GM12892 (cell line): ENCODE data around the gene PNLIPRP1.

Experiments used
- POLR2A ChIP-seq: IDR thresholded peaks from 2 replicates; pipeline ENCODE4 v1.6.1; 2011; ENCODE audit warnings: low read depth, low read length, control low read depth
- POLR2AphosphoS5 ChIP-seq: IDR thresholded peaks from 2 replicates; pipeline ENCODE4 v1.6.1; 2011; ENCODE audit warnings: low read depth, low read length, control low read depth
- TAF1 ChIP-seq: IDR thresholded peaks from 2 replicates; pipeline ENCODE4 v1.6.1; 2011; ENCODE audit warnings: low read depth, mild to moderate bottlenecking, control low read depth, low read length, borderline replicate concordance

DNA sequence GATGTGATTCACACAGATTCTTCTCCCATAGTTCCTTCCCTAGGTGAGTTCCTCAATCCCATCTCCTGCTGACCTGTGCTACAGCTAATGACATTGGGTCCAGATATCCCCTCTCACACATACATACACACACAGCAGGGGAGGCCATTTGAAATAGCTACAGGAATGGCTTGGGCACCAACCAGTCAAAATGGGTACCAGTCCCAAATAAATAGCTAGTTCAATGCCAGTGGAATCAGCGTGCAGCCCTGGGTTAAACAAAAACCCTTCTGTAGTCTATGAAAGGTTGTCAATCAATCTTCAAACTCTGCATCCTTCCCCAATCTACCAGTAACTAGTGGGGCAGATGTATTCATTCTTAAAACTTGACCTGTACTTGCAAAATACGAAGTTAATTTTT, 39.3 kb downstream of the PNLIPRP1 start:
- no peak for TF ChIP-seq POLR2A
- no peak for TF ChIP-seq POLR2AphosphoS5
- TF ChIP-seq TAF1: no peak
